ENCODE data around the gene WNK2.

The WNK2 gene

DNA sequence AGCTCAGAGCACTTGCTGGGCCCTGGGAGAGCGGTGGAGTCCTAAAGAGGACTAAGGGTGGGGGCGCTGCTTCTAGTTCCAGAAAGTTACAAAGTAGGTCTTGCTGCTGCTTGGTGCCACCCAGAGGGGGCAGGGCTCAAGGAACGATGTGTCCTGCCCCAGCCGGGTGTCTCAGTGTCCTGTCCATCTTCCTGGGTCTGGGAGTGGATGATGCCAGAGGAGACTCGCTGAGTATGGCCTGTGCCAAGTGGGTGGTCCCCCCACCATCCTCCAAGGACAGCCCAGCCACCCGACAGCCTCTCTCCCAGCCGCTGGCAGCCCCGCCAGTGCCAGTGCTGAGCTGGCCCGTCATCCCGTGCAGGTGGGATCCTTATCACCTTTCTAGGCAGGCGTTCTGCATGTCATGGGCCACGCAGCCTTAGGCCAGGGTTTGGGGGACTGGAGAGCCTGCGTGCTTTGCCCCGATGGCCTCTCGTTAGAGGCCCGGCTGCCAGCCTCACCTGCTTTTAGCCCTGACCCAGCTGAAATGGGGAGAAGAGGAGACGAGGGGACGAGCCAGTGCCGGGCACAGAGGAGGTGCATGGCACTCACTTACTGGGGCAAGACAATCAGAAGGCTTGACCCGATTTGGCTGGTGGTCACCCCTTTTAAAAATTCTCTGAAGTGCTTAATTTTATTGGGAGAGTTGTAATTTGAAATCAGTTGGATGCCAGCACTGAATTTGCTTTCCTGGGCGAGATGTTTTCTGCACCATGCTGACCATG is 5.6 kb downstream of the WNK2 start:
- peaks cover 19% of the 10 kb centered on the region for H3K4me1 ChIP-seq (ENCODE audit: insufficient read depth, low read length)
- H3K27me3 ChIP-seq (ENCODE audit: insufficient read depth, low read length), result peaks cover 18% of the 10 kb centered on the region
- no peak overlapping the region for H3K9ac ChIP-seq (ENCODE audit: low read depth, low read length)

DNA sequence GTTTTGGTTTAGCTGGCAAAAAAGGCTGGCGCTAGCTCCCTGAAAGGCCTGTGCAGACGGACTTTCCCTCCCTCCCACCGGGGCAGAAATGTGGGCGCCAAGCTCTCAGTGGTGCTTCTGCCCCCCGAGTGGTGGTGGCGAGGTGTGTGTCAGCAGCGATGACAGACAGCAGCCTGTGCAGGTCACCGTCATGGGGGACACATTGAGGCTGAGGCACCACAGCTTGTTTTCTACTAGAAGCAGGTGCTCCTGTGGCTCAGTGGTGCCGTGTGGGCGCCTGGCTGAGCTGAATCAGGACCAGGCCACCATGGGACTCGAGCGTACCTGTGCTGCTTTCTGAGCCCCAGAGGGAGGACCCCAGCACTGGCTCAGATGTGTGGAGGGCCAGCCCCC is 6.2 kb downstream of the WNK2 start:
- Histone ChIP-seq H3K4me3 (ENCODE audit: low read length) (no peak overlapping the region), H3K27ac (ENCODE audit: low read length) (no peak overlapping the region), H3K36me3 (ENCODE audit: insufficient read depth, low read depth, low read length) (no peaks in the 10 kb centered on the region), H3K9me3 (ENCODE audit: insufficient read depth, low read depth, low read length) (no peaks in the 10 kb centered on the region), H3K27me3 (ENCODE audit: insufficient read depth, low read length) (peaks cover 15% of the 10 kb centered on the region), H3K4me1 (ENCODE audit: insufficient read depth, low read length) (peaks cover 21% of the 10 kb centered on the region), H3K9ac (ENCODE audit: low read depth, low read length) (no peak overlapping the region)

More for the DNA sequence above, 5.6 kb downstream of the WNK2 start:
- no peaks in the 10 kb centered on the region for H3K9me3 ChIP-seq (ENCODE audit: insufficient read depth, low read depth, low read length)
- H3K27ac ChIP-seq (ENCODE audit: low read length), result no peak overlapping the region
- no peaks in the 10 kb centered on the region for H3K36me3 ChIP-seq (ENCODE audit: insufficient read depth, low read depth, low read length)
- H3K4me3 ChIP-seq (ENCODE audit: low read length), result no peak overlapping the region

DNA sequence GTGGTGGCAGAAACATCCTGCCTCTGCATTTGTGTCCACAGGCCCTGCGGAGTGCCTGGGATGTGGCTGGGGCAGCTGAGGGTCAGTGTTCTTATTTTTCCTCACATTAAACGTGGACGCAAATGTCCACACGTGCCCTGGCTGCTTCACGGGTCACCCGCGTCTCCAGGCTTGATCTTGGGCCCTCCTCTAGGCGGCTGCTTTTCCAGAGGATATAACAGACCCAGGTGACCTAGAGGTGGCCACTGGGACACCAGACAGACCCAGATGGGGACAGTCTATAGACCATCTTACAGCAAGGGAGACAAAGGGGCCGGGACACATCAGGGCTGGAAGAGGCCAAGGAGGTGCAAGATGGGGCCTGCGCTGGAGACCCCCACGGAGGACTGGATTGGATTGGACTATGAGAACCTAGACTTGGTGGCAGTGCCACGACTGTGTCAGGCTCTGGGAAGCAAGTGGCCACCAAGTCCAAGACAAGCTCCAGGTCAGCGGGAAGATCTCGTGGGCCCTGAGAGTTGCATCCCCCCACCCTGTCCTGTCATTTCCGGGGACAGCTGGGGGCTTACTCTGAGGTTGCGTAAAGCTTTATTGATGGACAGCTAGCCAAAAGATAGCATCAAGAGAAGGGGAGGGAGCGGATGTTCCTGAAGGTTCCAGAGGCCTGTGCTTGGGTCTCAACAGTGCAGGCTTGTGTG is 6.9 kb downstream of the WNK2 start:
- Histone ChIP-seq H3K9ac (ENCODE audit: low read depth, low read length) (no peak overlapping the region), H3K27me3 (ENCODE audit: insufficient read depth, low read length) (peaks cover 9% of the 10 kb centered on the region; the same call in 1 of the 2 replicates), H3K4me3 (ENCODE audit: low read length) (no peak overlapping the region), H3K27ac (ENCODE audit: low read length) (no peak overlapping the region), H3K9me3 (ENCODE audit: insufficient read depth, low read depth, low read length) (no peaks in the 10 kb centered on the region), H3K36me3 (ENCODE audit: insufficient read depth, low read depth, low read length) (no peaks in the 10 kb centered on the region), H3K4me1 (ENCODE audit: insufficient read depth, low read length) (peaks cover 21% of the 10 kb centered on the region)

DNA sequence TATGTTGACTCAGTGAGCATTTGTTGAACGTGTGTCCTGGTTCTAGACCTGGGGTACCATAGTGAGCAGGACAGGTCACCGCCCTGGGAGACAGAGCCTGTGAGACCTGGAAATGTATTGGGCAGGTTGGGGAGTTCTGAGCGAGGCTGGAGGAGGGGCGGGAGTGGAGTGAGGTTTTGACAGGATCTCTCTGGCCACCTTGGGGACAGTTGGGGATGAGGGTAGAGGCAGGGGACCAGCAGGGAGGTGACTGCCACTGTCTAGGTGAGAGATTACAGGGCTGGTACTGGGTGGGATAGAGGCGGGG is 7.4 kb downstream of the WNK2 start:
- Histone ChIP-seq H3K4me3 (ENCODE audit: low read length) (no peak overlapping the region), H3K4me1 (ENCODE audit: insufficient read depth, low read length) (peaks cover 21% of the 10 kb centered on the region), H3K9ac (ENCODE audit: low read depth, low read length) (no peak overlapping the region), H3K27me3 (ENCODE audit: insufficient read depth, low read length) (peaks cover 4% of the 10 kb centered on the region; the same call in 1 of the 2 replicates), H3K9me3 (ENCODE audit: insufficient read depth, low read depth, low read length) (no peaks in the 10 kb centered on the region), H3K27ac (ENCODE audit: low read length) (no peak overlapping the region), H3K36me3 (ENCODE audit: insufficient read depth, low read depth, low read length) (no peaks in the 10 kb centered on the region)

DNA sequence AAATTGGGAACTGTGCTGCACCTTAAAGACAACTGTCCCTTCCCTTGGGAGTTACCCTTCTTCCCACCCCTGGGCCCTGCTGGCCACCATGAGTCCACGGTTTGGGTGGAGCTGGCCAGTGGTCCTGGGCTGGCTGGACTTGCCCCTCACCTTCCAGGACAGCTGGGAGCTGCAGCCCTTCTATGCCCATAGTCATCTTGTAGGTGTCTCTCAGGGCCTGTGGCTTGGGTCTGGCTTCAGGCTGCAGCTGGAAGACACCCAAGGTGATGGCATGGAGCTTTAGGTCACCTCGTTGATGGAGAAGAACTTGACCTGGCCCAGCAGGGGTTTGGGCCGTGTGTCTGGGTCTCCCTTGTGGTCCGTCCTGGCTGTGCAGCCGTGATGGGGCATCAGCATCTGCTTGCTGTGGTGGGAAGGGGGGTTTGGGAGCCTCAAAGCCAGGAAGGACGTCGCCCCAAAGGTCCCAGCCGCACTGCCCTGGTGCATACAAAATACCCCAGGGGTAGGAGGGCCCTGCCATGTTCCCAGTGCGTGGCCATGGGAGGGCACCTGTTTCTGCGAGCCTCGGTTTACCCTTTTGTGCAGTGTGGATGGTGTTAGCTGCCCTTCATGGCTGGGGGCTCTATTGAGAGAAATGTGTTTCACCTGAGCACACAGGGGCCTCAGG is 8.9 kb downstream of the WNK2 start:
- H3K27ac ChIP-seq (ENCODE audit: low read length), result no peak overlapping the region
- H3K9ac ChIP-seq (ENCODE audit: low read depth, low read length), result no peak overlapping the region
- no peaks in the 10 kb centered on the region for H3K9me3 ChIP-seq (ENCODE audit: insufficient read depth, low read depth, low read length)
- no peaks in the 10 kb centered on the region for H3K36me3 ChIP-seq (ENCODE audit: insufficient read depth, low read depth, low read length)
- no peaks in the 10 kb centered on the region for H3K27me3 ChIP-seq (ENCODE audit: insufficient read depth, low read length)
- H3K4me3 ChIP-seq (ENCODE audit: low read length), result no peak overlapping the region
- peaks cover 21% of the 10 kb centered on the region for H3K4me1 ChIP-seq (ENCODE audit: insufficient read depth, low read length)

DNA sequence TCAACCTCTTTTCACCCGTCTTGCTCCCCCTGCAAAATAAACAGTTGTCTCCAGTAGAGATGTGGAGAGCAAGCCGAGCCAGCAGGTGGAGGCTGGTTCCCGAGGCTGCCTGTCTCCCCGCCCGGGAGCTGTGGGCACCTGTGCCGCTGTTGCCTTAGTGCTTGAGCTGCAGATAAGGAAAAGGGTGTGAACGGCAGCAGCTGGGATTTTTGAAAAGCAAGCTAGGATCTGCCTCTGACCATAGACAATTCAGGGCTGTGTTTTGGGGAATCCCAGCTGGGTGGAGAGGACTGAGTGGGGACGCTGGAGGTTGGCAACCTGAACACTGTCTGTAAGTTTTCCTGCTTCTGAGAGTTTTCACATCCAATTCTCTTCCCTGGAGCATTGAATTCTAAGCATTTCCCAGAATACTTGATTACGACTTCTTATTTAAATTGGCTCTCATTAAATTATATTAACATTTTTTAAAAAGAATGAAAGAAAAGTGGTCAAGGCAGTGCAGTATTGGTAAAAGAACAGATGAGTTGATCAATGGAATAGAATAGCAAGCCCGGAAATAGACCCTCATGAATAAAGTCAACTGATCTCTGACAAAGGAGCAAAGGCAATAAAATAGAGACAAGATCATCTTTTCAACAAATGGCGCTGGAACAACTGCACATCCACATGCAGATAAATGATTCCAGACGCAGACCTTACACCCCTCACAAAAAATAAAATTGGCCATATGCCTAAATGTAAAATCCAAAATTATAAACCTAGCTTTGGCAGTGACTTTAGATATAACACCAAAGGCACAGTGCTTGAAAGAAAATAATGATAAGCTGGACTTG is 9.7 kb downstream of the WNK2 start:
- no peak overlapping the region for H3K4me3 ChIP-seq (ENCODE audit: low read length)
- no peak overlapping the region for H3K27ac ChIP-seq (ENCODE audit: low read length)
- H3K36me3 ChIP-seq (ENCODE audit: insufficient read depth, low read depth, low read length), result no peaks in the 10 kb centered on the region
- H3K4me1 ChIP-seq (ENCODE audit: insufficient read depth, low read length), result peaks cover 21% of the 10 kb centered on the region
- no peaks in the 10 kb centered on the region for H3K9me3 ChIP-seq (ENCODE audit: insufficient read depth, low read depth, low read length)
- H3K9ac ChIP-seq (ENCODE audit: low read depth, low read length), result no peak overlapping the region
- no peaks in the 10 kb centered on the region for H3K27me3 ChIP-seq (ENCODE audit: insufficient read depth, low read length)

DNA sequence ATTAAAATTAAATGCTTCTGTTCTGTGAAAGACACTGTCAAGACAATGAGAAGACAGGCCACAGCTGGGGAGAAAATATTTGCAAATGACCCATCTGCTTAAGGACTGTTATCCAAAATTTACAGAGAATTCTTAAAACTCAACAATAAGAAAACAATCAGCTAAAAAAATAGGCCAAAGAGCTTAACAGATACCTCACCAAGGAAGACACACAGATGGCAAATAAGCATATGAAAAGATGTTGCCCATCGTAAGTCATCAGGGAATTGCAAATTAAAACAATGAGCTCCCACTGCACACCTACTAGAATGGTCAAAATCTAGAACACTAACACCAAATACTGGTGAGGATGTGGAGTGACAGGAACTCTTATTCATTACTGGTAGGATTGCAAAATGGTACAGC is 10.3 kb downstream of the WNK2 start:
- no peak overlapping the region for H3K27ac ChIP-seq (ENCODE audit: low read length)

DNA sequence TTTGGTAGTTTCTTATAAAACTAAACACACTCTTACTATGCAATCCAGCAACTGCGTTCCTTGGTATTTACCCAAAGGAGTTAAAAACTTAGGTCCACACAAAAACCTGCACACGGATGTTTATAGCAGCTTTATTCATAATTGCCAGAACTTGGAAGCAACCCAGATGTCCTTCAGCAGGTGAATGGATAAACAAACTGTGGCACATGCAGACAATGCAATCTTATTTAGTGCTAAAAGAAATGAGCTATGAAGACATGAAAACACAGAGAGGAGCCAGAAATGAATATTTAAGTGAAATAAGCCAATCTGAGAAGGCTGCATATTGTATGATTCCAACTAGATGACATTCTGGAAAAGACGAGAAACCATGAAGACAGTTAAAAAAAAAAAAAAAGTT is 10.7 kb downstream of the WNK2 start:
- Histone ChIP-seq H3K9me3 (ENCODE audit: insufficient read depth, low read depth, low read length) (no peaks in the 10 kb centered on the region), H3K4me1 (ENCODE audit: insufficient read depth, low read length) (peaks cover 16% of the 10 kb centered on the region), H3K27me3 (ENCODE audit: insufficient read depth, low read length) (no peaks in the 10 kb centered on the region), H3K9ac (ENCODE audit: low read depth, low read length) (no peak overlapping the region), H3K27ac (ENCODE audit: low read length) (no peak overlapping the region), H3K4me3 (ENCODE audit: low read length) (0 out of 2 replicates have a peak overlapping the region, but pooled peaks have one; percentile 5), H3K36me3 (ENCODE audit: insufficient read depth, low read depth, low read length) (no peaks in the 10 kb centered on the region)

More for the DNA sequence above, 10.3 kb downstream of the WNK2 start:
- Histone ChIP-seq H3K36me3 (ENCODE audit: insufficient read depth, low read depth, low read length) (no peaks in the 10 kb centered on the region), H3K4me1 (ENCODE audit: insufficient read depth, low read length) (peaks cover 16% of the 10 kb centered on the region), H3K4me3 (ENCODE audit: low read length) (0 out of 2 replicates have a peak overlapping the region, but pooled peaks have one; percentile 5), H3K27me3 (ENCODE audit: insufficient read depth, low read length) (no peaks in the 10 kb centered on the region), H3K9me3 (ENCODE audit: insufficient read depth, low read depth, low read length) (no peaks in the 10 kb centered on the region), H3K9ac (ENCODE audit: low read depth, low read length) (no peak overlapping the region)

DNA sequence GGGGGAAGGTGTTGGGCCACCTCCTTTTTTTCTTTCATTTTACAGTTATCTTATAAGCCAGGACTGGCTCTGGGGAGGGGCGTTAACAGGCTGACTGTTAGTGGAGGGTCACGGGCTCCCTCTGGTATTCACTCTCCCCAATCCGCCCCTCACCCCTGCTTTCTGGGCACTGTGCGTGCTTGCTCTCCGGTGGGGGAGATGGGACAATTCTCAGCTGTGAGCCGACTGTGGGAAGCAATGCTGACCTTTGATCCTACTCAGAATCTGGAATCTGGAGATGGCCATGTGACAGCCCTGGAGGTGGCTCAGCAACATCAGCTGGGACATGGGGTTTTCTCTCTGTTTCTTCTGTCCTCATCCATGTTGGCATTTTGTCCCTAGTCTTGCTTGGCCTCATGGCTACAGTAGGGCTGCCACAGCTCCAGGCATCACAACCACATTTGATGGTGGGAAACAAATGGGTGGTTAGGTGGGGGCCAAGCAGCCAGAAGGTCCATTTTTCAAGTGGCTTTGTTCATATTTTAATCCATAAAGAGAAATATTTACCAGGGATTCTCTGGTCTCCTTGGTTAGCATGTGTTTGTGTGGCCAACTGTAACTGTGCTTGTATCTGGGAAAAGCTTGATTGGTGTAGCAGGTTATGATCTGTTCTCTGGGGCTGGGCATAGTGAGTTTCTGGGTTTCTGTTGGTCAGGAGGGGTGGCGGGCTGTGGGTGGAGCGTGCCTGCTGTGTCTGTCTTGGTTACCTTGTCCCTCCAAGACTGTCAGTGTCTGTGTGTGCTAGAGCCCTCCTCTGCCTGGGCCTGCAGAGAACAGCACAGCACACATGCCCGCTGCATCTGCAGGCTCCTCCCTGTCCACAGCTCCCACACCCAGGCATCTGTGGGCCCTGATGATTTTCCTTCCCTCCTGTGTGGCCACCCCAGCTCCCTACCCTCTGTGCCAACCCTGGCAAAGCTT is 12.4 kb downstream of the WNK2 start:
- Histone ChIP-seq H3K9me3 (ENCODE audit: insufficient read depth, low read depth, low read length) (no peaks in the 10 kb centered on the region), H3K27me3 (ENCODE audit: insufficient read depth, low read length) (no peaks in the 10 kb centered on the region), H3K9ac (ENCODE audit: low read depth, low read length) (no peak overlapping the region), H3K36me3 (ENCODE audit: insufficient read depth, low read depth, low read length) (no peaks in the 10 kb centered on the region), H3K27ac (ENCODE audit: low read length) (no peak overlapping the region), H3K4me3 (ENCODE audit: low read length) (no peak overlapping the region), H3K4me1 (ENCODE audit: insufficient read depth, low read length) (peaks cover 16% of the 10 kb centered on the region)

DNA sequence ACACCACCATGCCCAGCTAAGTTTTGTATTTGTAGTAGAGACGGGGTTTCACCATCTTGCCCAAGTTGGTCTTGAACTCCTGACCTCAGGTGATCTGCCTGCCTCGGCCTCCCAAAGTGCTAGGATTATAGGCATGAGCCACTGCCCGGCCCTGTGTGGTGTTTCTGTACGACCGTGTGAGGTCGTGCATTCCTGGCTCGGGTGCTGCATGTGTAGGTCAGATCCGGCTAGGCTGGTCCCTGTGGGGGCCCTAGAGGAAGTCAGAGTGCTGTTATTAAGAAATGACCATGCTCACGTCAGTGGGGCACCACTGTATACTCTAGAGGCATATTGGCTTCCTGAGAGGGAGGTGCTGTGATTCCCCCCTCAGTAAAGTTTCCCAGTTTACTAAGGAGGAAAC is 13.7 kb downstream of the WNK2 start:
- Histone ChIP-seq H3K27ac (ENCODE audit: low read length) (no peak overlapping the region), H3K27me3 (ENCODE audit: insufficient read depth, low read length) (no peaks in the 10 kb centered on the region), H3K4me3 (ENCODE audit: low read length) (no peak overlapping the region), H3K9ac (ENCODE audit: low read depth, low read length) (no peak overlapping the region; the same call in 1 of the 2 replicates), H3K4me1 (ENCODE audit: insufficient read depth, low read length) (peaks cover 16% of the 10 kb centered on the region), H3K9me3 (ENCODE audit: insufficient read depth, low read depth, low read length) (no peaks in the 10 kb centered on the region), H3K36me3 (ENCODE audit: insufficient read depth, low read depth, low read length) (no peaks in the 10 kb centered on the region)
